ENCODE measurements around the gene MRFAP1. TPM values are rescaled to one million over a fixed set of nuclear protein-coding genes. Genes with fewer than 3 reads are reported as not detected.

Gene MRFAP1
- total and polyA plus RNA-seq, 10 of the 15 experiments (the other 5 are each of a cell fraction or from before 2014, with no cell fraction given) = 18.7 to 105 (median 80.8) TPM

GRCh38 chr4:6659897-6660296 lies 19.4 kb downstream of the MRFAP1 start (continued):
- TF ChIP-seq SKIL (IDR thresholded peaks at IDR 0.05; ENCODE audit: low read depth, poor library complexity, severe bottlenecking) (no peak), WRNIP1 (IDR thresholded peaks at IDR 0.05; ENCODE audit: borderline replicate concordance, low read depth, low read length) (no peak), ELK1 (IDR thresholded peaks at IDR 0.05; ENCODE audit: low read depth, low read length) (no peak), NR2C1 (IDR thresholded peaks at IDR 0.05) (no peak), ZZZ3 (IDR thresholded peaks at IDR 0.05; ENCODE audit: control insufficient read depth, insufficient read length, low read depth) (no peak)

- DNase-seq (ENCODE audit: low read depth, low spot score) (no peak), FAIRE-seq (no peak), ATAC-seq (no peak)
- H3K9me3 ChIP-seq (replicated peaks; ENCODE audit: control insufficient read depth, insufficient read depth, low read length) = no peaks in the 10 kb centered on the region
- intact Hi-C loops (cut with micrococcal nuclease; ENCODE audit: unreplicated experiment) (no loop called here), in situ Hi-C loops (cut with MboI) (no loop called here)
- POLR2A ChIA-PET = no interaction called here
- no peak overlapping the region for H3K9ac ChIP-seq (ENCODE audit: control insufficient read depth, insufficient read depth, low read length)
- no peaks in the 10 kb centered on the region for H4K20me1 ChIP-seq (ENCODE audit: control insufficient read depth, insufficient read depth)
- no peaks in the 10 kb centered on the region for H3K79me2 ChIP-seq (ENCODE audit: control insufficient read depth, insufficient read depth, low read length)
- no peaks in the 10 kb centered on the region for H3K4me1 ChIP-seq (ENCODE audit: control insufficient read depth, insufficient read depth, low read length)
- WGBS (ENCODE audit: insufficient coverage, insufficient replicate concordance, low lambda C conversion rate, missing lambda C conversion rate) = 69% methylated on average over 1 of the region's 3 CpGs
- CTCF ChIA-PET = no interaction called here
- no peak overlapping the region for H3K4me2 ChIP-seq (ENCODE audit: control insufficient read depth, insufficient read depth)
- RAD21 ChIA-PET (ENCODE audit: unreplicated experiment) = no interaction called here
- H3K36me3 ChIP-seq (ENCODE audit: control insufficient read depth in 2 of 2, insufficient read depth in 2 of 2, low read length in 1 of 2) = no peaks in the 10 kb centered on the region
- BruUV-seq (replicated peaks) = no TSS peak
- no peak overlapping the region for H3K4me3 ChIP-seq
- H2AFZ ChIP-seq (ENCODE audit: control insufficient read depth, low read depth, low read length) = no peak overlapping the region
- no peak overlapping the region for H3K27ac ChIP-seq (ENCODE audit: control insufficient read depth, insufficient read depth)
- SMC1A ChIA-PET (ENCODE audit: uncharacterized antibody, unreplicated experiment) = no interaction called here
- peaks cover 15 to 16% of the 10 kb centered on the region in 2 experiments for H3K27me3 ChIP-seq (replicated peaks in 1 of 2; ENCODE audit: control insufficient read depth in 2 of 2, insufficient read depth in 2 of 2, low read length in 1 of 2)
- no peak for TF ChIP-seq POLR2AphosphoS5 (IDR thresholded peaks at IDR 0.05; ENCODE audit: low read length)
- TF ChIP-seq ASH2L (IDR thresholded peaks at IDR 0.05; ENCODE audit: borderline replicate concordance, low read depth) = no peak
- no peak for TF ChIP-seq RBBP5 (conservative IDR thresholded peaks at IDR 0.05)
- no peak for TF ChIP-seq E2F8 (IDR thresholded peaks at IDR 0.05; ENCODE audit: low read depth, partially characterized antibody)
- no peak for TF ChIP-seq EED (IDR thresholded peaks at IDR 0.05; ENCODE audit: low read depth)
- no peak for TF ChIP-seq SREBF1 (IDR thresholded peaks at IDR 0.05; ENCODE audit: low read length)
- no peak for TF ChIP-seq SMARCA5 (IDR thresholded peaks at IDR 0.05)
- no peak for TF ChIP-seq YY1 (IDR thresholded peaks at IDR 0.05; ENCODE audit: low read depth, low read length)
- no peak for TF ChIP-seq KLF5 (IDR thresholded peaks at IDR 0.05; ENCODE audit: partially characterized antibody)
- TF ChIP-seq BACH1 (IDR thresholded peaks at IDR 0.05; ENCODE audit: borderline replicate concordance) = no peak
- no peak for TF ChIP-seq ZNF207 (IDR thresholded peaks at IDR 0.05; ENCODE audit: borderline replicate concordance)
- no peak for TF ChIP-seq CTCF (IDR thresholded peaks at IDR 0.05 in 2 of 3, conservative IDR thresholded peaks at IDR 0.05 in 1 of 3; ENCODE audit: control insufficient read depth in 2 of 3, extremely low read depth in 1 of 3, insufficient read depth in 1 of 3, low read depth in 3 of 3, low read length in 3 of 3)
These were observed 19.9 kb downstream of the MRFAP1 start for GRCh38 chr4:6660430-6660829.

All from GM12878 (cell line).